Esophagus squamous epithelium (tissue), 5 donors: ENCODE data around the gene TAF3. TPM values are rescaled to one million over a fixed set of nuclear protein-coding genes. Genes with fewer than 3 reads are reported as not detected.

Experiments used
- DNase-seq: peaks from one replicate; lab custom pipeline; 2025; lab: John Stamatoyannopoulos, UW
- H3K27ac ChIP-seq, 4 donors: fragments of 200-600 bp; sonication (generic); one replicate each; pipeline ENCODE4 v1.5.1; 2016 to 2019; ENCODE audit warnings: mild to moderate bottlenecking in 1 of 4
- H3K27me3 ChIP-seq, 4 donors: fragments of 200-600 bp; sonication (generic); 1 replicate in 3 of 4; 2 replicates in 1 of 4; pipeline versions ENCODE4 v1.5.1 to v1.6.0; 2017 to 2021; ENCODE audit warnings: antibody characterized with exemption in 1 of 4
- H3K36me3 ChIP-seq, 3 donors: fragments of 200-600 bp; sonication (generic); one replicate each; pipeline ENCODE4 v1.5.1; 2016 to 2019
- H3K4me1 ChIP-seq, 3 donors: fragments of 200-600 bp; sonication (generic); one replicate each; pipeline ENCODE4 v1.5.1; 2017 to 2019
- H3K4me3 ChIP-seq, 4 donors: fragments of 200-600 bp; sonication (generic); 1 replicate in 3 of 4; 2 replicates in 1 of 4; pipeline ENCODE4 v1.5.1; 2016 to 2019; ENCODE audit warnings: mild to moderate bottlenecking in 2 of 4, moderate library complexity in 1 of 4
- H3K9me3 ChIP-seq, 3 donors: fragments of 200-600 bp; sonication (generic); one replicate each; pipeline ENCODE4 v1.5.1; 2016 to 2019
- POLR2A ChIP-seq, 4 donors: fragments of 450-650 bp; IDR thresholded peaks; one replicate each; pipeline ENCODE4 v1.6.1; 2017; ENCODE audit warnings: antibody characterized with exemption in 4 of 4, mild to moderate bottlenecking in 4 of 4, moderate library complexity in 3 of 4
- WGBS, 2 donors: methylation state at CpG; one replicate each; pipeline ENCODE4 v1.1.5; 2018; 5-methylcytosine and 5-hydroxymethylcytosine counted together
- intact Hi-C: fragments of 100-400 bp; cut with DNase I; formaldehyde crosslinking; loops from one replicate; pipeline ENCODE4 v1.15.0; 2022
- total RNA-seq, 4 donors: library from RNA; depleted of rRNA; stranded (reverse); fragments of >200 nt; gene quantifications; one replicate each; pipeline ENCODE4 v1.1.0, GENCODE V29; 2016
- TF ChIP-seq, protein P1 (sequence below), 6 experiments: fragments of 450-650 bp in 4 of 6; fragments of 200-600 bp in 2 of 6; sonication (generic) in 2 of 6; IDR thresholded peaks; one replicate each; pipeline ENCODE4 v1.5.1; 2016 to 2019; ENCODE audit warnings: antibody characterized with exemption in 6 of 6, mild to moderate bottlenecking in 4 of 6, moderate library complexity in 4 of 6
- donor health status: DM: yes; HTN: yes; CAD: no.

Gene TAF3
- total RNA-seq, 4 donors from 2014 or later = 2.6 to 5.1 (median 3.6) TPM

DNA sequence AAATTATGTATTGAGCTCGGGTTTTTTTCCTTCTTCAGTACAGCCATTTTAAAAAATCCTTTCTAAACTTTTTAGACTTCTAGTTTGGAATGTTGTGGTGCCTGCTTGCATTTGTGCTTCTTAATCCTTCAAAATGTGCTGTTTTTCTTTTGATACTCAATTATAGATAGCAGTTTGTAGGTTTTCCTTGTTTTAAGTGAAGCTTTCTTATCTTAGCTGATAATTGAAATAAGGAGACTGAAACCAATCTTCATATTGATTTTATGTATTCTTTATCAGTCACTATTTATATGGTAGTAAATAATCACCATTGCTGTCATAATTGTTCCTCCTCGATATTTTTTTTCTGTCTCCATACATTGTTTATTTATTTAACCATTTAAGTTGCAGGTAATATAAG is 56.6 kb downstream of the TAF3 start:
- no peaks in the 10 kb centered on the region for H3K9me3 ChIP-seq
- WGBS, 2 donors = 73 to 78% methylated on average over 2 of the region's 2 CpGs
- no peaks in the 10 kb centered on the region for H3K27me3 ChIP-seq
- DNase-seq = no peak
- H3K27ac ChIP-seq = no peak overlapping the region
- peaks cover 0 to 4% (median 0%) of the 10 kb centered on the region in 3 donors for H3K4me1 ChIP-seq
- H3K4me3 ChIP-seq = no peak overlapping the region
- TF ChIP-seq POLR2A (IDR thresholded peaks at IDR 0.05) = no peak
- TF ChIP-seq, protein P1, sequence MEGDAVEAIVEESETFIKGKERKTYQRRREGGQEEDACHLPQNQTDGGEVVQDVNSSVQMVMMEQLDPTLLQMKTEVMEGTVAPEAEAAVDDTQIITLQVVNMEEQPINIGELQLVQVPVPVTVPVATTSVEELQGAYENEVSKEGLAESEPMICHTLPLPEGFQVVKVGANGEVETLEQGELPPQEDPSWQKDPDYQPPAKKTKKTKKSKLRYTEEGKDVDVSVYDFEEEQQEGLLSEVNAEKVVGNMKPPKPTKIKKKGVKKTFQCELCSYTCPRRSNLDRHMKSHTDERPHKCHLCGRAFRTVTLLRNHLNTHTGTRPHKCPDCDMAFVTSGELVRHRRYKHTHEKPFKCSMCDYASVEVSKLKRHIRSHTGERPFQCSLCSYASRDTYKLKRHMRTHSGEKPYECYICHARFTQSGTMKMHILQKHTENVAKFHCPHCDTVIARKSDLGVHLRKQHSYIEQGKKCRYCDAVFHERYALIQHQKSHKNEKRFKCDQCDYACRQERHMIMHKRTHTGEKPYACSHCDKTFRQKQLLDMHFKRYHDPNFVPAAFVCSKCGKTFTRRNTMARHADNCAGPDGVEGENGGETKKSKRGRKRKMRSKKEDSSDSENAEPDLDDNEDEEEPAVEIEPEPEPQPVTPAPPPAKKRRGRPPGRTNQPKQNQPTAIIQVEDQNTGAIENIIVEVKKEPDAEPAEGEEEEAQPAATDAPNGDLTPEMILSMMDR (IDR thresholded peaks at IDR 0.05) = no peak
- H3K36me3 ChIP-seq = no peaks in the 10 kb centered on the region
- intact Hi-C loops = loop anchor here (10.0 kb wide), 2 partner anchors 1340 to 1430 kb away; no protein-coding TSS in a partner anchor

DNA sequence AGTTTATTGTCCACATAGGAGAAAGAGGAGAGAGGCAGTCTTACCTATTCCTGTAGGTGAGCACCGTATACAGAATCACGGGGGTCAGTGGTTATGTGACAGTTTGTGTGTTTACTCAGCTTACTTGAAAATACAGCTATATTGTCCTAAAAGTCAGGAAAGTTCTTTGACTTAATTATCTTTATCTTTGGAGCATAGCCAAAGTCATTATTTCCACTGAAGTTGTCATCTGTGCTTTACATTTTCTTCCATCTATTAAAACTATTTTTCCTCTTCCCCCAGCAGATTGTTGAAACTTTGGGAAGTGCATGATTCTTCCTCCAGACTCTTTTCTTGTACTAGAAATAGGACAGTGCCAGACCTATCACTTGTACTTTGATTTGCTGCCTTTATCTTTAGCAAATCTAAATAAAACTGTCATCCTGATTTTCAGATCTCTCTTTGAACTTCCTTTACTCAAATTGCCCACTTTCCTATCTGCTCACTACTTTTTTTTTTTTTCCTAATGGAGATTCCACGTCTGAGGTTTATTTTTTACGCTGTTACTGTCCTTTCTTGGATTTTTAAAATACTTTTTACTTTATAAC is 58.3 kb downstream of the TAF3 start:
- no peaks in the 10 kb centered on the region for H3K9me3 ChIP-seq
- no peak for DNase-seq
- no peak overlapping the region for H3K27ac ChIP-seq
- H3K4me1 ChIP-seq = peaks cover 0 to 4% (median 0%) of the 10 kb centered on the region in 3 donors
- H3K36me3 ChIP-seq = no peaks in the 10 kb centered on the region
- 48 to 60% methylated on average over 4 of the region's 4 CpGs for WGBS, 2 donors
- TF ChIP-seq, protein P1 (IDR thresholded peaks at IDR 0.05) = no peak
- no peak for TF ChIP-seq POLR2A (IDR thresholded peaks at IDR 0.05)
- H3K4me3 ChIP-seq = no peak overlapping the region
- H3K27me3 ChIP-seq = no peaks in the 10 kb centered on the region
- intact Hi-C loops = loop anchor here (10.0 kb wide), 2 partner anchors 1338 to 1428 kb away; no protein-coding TSS in a partner anchor

DNA sequence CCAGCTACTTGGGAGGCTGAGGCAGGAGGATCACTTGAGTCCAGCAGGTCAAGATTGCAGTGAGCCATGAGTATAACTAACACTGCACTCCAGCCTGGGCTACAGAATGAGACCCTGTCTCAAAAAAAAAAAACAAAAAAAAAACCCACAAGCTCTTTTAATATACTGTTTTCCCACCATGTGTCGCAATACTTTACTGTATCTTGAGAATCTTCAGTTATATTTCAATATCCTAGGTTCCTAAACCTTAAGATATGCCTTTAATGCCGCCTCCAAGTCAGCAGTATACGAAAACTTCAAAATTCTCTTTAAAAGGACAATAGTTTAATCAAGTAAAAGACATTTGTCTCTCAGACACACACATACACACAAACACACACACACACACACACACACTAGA is 62.8 kb downstream of the TAF3 start:
- H3K27ac ChIP-seq = no peak overlapping the region
- H3K9me3 ChIP-seq = no peaks in the 10 kb centered on the region
- TF ChIP-seq, protein P1 (IDR thresholded peaks at IDR 0.05) = no peak
- TF ChIP-seq POLR2A (IDR thresholded peaks at IDR 0.05) = no peak
- intact Hi-C loops = no loop called here
- no peak overlapping the region for H3K4me3 ChIP-seq
- 91 to 94% methylated on average over 3 of the region's 3 CpGs for WGBS, 2 donors
- no peak for DNase-seq
- H3K27me3 ChIP-seq = no peaks in the 10 kb centered on the region
- no peaks in the 10 kb centered on the region for H3K36me3 ChIP-seq
- H3K4me1 ChIP-seq = no peaks in the 10 kb centered on the region

DNA sequence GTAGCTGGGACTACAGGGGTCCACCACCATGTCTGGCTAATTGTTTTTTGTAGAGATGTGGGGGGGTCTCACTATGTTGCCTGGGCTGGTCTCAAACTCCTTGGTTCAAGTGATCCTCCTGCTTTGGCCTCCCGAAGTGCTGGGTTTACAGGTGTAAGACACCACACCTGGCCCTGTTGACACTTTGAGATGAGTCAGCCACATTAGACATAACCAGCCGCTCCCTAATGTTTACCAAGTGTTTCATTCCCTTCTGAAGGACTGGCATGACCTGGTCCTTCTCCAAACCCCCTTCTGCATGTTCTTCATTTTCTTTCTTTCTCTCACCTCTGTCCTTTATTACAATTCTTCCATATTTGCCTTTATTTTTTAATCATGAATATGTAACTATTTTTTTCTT is 67.8 kb downstream of the TAF3 start:
- Histone ChIP-seq H3K27me3 (no peaks in the 10 kb centered on the region), H3K9me3 (no peaks in the 10 kb centered on the region), H3K4me3 (no peak overlapping the region), H3K4me1 (no peaks in the 10 kb centered on the region), H3K36me3 (no peaks in the 10 kb centered on the region), H3K27ac (no peak overlapping the region)
- no peak for TF ChIP-seq POLR2A (IDR thresholded peaks at IDR 0.05)
- TF ChIP-seq, protein P1 (IDR thresholded peaks at IDR 0.05) = no peak
- intact Hi-C loops = no loop called here
- 68 to 96% methylated on average over 1 to 2 of the region's 2 CpGs for WGBS, 2 donors
- DNase-seq = no peak

DNA sequence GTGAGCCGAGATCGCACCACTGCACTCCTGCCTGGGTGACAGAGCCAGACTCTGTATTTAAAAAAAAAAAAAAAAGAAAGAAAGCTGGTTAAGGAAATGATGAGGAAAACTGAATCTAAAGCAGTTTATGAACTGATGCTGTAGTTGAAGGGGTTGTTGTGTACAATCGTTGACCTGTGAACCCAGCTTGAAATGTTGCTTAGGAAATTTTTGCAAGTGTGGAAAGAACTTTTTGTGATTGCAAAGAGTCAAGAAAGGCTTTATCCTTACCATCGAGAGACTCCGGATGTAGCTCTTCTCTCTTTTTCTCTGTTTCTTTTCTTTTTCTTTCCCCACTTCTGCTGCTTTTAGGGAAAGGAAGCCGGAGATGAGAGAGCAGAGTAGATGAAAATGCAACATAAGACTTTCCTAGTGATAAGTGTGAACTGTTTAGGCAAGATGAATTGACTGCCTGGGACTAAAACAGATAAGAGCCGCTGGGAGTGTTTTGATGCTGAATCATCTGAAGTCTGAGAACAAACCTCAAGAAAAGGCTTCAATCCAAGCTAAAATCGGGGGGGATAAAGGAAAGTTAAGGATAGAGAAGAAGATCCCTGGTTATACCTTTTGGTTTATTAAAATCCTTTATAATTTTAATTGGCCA is 69.0 kb downstream of the TAF3 start:
- H3K4me3 ChIP-seq = no peak overlapping the region
- no peaks in the 10 kb centered on the region for H3K4me1 ChIP-seq
- no peaks in the 10 kb centered on the region for H3K36me3 ChIP-seq
- no peak for DNase-seq
- no peaks in the 10 kb centered on the region for H3K27me3 ChIP-seq
- WGBS, 2 donors = 81% methylated on average over 8 of the region's 8 CpGs
- H3K9me3 ChIP-seq = no peaks in the 10 kb centered on the region
- TF ChIP-seq POLR2A (IDR thresholded peaks at IDR 0.05) = no peak
- TF ChIP-seq, protein P1 (IDR thresholded peaks at IDR 0.05) = no peak
- intact Hi-C loops = no loop called here
- no peak overlapping the region for H3K27ac ChIP-seq
